SK-N-SH (cell line): ENCODE data around the gene SLC12A7. TPM values are rescaled to one million over a fixed set of nuclear protein-coding genes. Genes with fewer than 3 reads are reported as not detected.
"Not testable (repeated sequence)": the region's sequence is repeated elsewhere in the genome, so short reads cannot be mapped to it uniquely, and the experiment has no call there.

ENCODE experiments used
- CTCF ChIA-PET: fragments of 300-600, 350-600 bp; formaldehyde crosslinking; extraction: SDS; loops from one replicate; lab custom pipeline; 2021; lab: Yijun Ruan, JAX
- POLR2A ChIA-PET: fragments of 350-600 bp; sonication (Branson Sonifier 250); formaldehyde crosslinking; extraction: SDS; loops from one replicate; lab custom pipeline; 2020; ENCODE audit warnings: antibody characterized with exemption, inconsistent platforms; lab: Yijun Ruan, JAX
- DNase-seq: peaks from one replicate; pipeline ENCODE4 v3.0.0; 2012
- H2AFZ ChIP-seq: fragments of 200-600 bp; sonication (generic); 2 replicates; pipeline ENCODE4 v1.8.1; 2016; ENCODE audit warnings: antibody characterized with exemption, mild to moderate bottlenecking, low read depth
- H3F3A ChIP-seq: fragments of 200-600 bp; sonication (generic); replicated peaks from 2 replicates; pipeline ENCODE3; 2016; ENCODE audit warnings: antibody characterized with exemption, mild to moderate bottlenecking; ENCODE audit not compliant: insufficient read depth
- H3K27ac ChIP-seq, 2 experiments: fragments of 200-500 bp in 1 of 2; fragments of 200-600 bp in 1 of 2; sonication (Bioruptor generic) in 1 of 2; sonication (generic), shearing (Covaris generic) in 1 of 2; 2 replicates each; pipeline versions ENCODE4 v1.5.1 to v1.6.1; 2014 to 2016; ENCODE audit warnings: low read depth in 2 of 2, inconsistent platforms in 1 of 2, low read length in 1 of 2, mild to moderate bottlenecking in 1 of 2, mixed read lengths in 1 of 2
- H3K27me3 ChIP-seq: fragments of 200-600 bp; sonication (generic), shearing (Covaris generic); 2 replicates; pipeline ENCODE4 v1.6.1; 2016; ENCODE audit warnings: mixed run types; ENCODE audit not compliant: insufficient read depth
- H3K36me3 ChIP-seq, 2 experiments: fragments of 200-500 bp in 1 of 2; fragments of 200-600 bp in 1 of 2; sonication (Bioruptor generic) in 1 of 2; sonication (generic) in 1 of 2; replicated peaks in 1 of 2; 2 replicates each; pipeline versions ENCODE3 to v1.5.1; 2014 to 2016; ENCODE audit warnings: low read length in 1 of 2, mild to moderate bottlenecking in 1 of 2; ENCODE audit not compliant: insufficient read depth in 2 of 2, control insufficient read depth in 1 of 2
- H3K4me1 ChIP-seq, 2 experiments: fragments of 200-500 bp in 1 of 2; fragments of 200-600 bp in 1 of 2; sonication (Bioruptor generic) in 1 of 2; sonication (generic), shearing (Covaris generic) in 1 of 2; 2 replicates each; pipeline versions ENCODE4 v1.5.1 to v1.6.1; 2014 to 2016; ENCODE audit warnings: low read depth in 1 of 2, low read length in 1 of 2, mixed run types in 1 of 2; ENCODE audit not compliant: insufficient read depth in 2 of 2, control insufficient read depth in 1 of 2
- H3K4me2 ChIP-seq: fragments of 200-600 bp; sonication (generic), shearing (Covaris generic); 2 replicates; pipeline ENCODE4 v1.6.1; 2017; ENCODE audit warnings: mixed run types
- H3K4me3 ChIP-seq, 2 experiments: fragments of 200-500 bp in 1 of 2; fragments of 200-600 bp in 1 of 2; sonication (Bioruptor generic) in 1 of 2; sonication (generic), shearing (Covaris generic) in 1 of 2; 2 replicates each; pipeline versions ENCODE4 v1.5.1 to v1.8.1; 2014 to 2016; ENCODE audit warnings: low read depth in 2 of 2, inconsistent platforms in 1 of 2, low read length in 1 of 2, mild to moderate bottlenecking in 1 of 2, mixed read lengths in 1 of 2, moderate library complexity in 1 of 2
- H3K79me2 ChIP-seq: fragments of 200-600 bp; sonication (generic); 2 replicates; pipeline ENCODE4 v1.8.1; 2017; ENCODE audit warnings: mild to moderate bottlenecking; ENCODE audit not compliant: insufficient read depth
- H3K9ac ChIP-seq: fragments of 200-600 bp; sonication (generic); 2 replicates; pipeline ENCODE4 v1.6.1; 2017; ENCODE audit warnings: mixed run types
- H3K9me2 ChIP-seq: fragments of 200-600 bp; sonication (generic); 2 replicates; pipeline ENCODE4 v1.6.1; 2017; ENCODE audit warnings: mixed run types
- H3K9me3 ChIP-seq: fragments of 200-600 bp; sonication (generic); 2 replicates; pipeline ENCODE4 v1.6.1; 2017; ENCODE audit warnings: mixed run types, mild to moderate bottlenecking, moderate library complexity
- H4K20me1 ChIP-seq: fragments of 200-600 bp; sonication (generic); 2 replicates; pipeline ENCODE4 v1.6.1; 2017; ENCODE audit warnings: mild to moderate bottlenecking, mixed run types; ENCODE audit not compliant: insufficient read depth
- EP300 ChIP-seq, 2 experiments: IDR thresholded peaks; 2 replicates each; pipeline versions ENCODE4 v1.4.0 to v1.6.1; 2012; ENCODE audit warnings: borderline replicate concordance in 1 of 2, low read depth in 1 of 2, low read length in 1 of 2
- FOSL2 ChIP-seq: IDR thresholded peaks from 2 replicates; pipeline ENCODE4 v1.4.0; 2012; ENCODE audit warnings: low read depth, mild to moderate bottlenecking, moderate library complexity, borderline replicate concordance
- NRF1 ChIP-seq: IDR thresholded peaks from 2 replicates; pipeline ENCODE4 v1.6.1; 2012; ENCODE audit warnings: low read depth, mild to moderate bottlenecking, low read length
- POLR2AphosphoS5 ChIP-seq: IDR thresholded peaks from 2 replicates; pipeline ENCODE4 v1.6.1; 2012; ENCODE audit warnings: low read depth, low read length
- RFX5 ChIP-seq: IDR thresholded peaks from 2 replicates; pipeline ENCODE4 v1.6.1; 2012; ENCODE audit warnings: mild to moderate bottlenecking, improper control_type of control experiment, low read length
- WGBS: methylation state at CpG from one replicate; pipeline ENCODE4 v1.1.6; 2017; ENCODE audit warnings: low lambda C conversion rate; 5-methylcytosine and 5-hydroxymethylcytosine counted together
- polyA plus RNA-seq, 3 experiments: library from polyadenylated mRNA; depleted of rRNA; stranded (reverse); fragments of >200 nt; gene quantifications; 2 replicates each; pipeline ENCODE4 v1.2.3, GENCODE V29; 2012
- TF ChIP-seq, protein P1 (sequence below): IDR thresholded peaks from 2 replicates; pipeline ENCODE4 v1.4.0; 2012; ENCODE audit warnings: low read depth, borderline replicate concordance
- TF ChIP-seq, protein P2 (sequence below): fragments of 200-600 bp; sonication (generic); IDR thresholded peaks from 2 replicates; pipeline ENCODE4 v1.6.1; 2017; ENCODE audit warnings: antibody characterized with exemption, mild to moderate bottlenecking, moderate library complexity
- TF ChIP-seq, protein P3 (sequence below): fragments of 150-350 bp; IDR thresholded peaks from 2 replicates; pipeline ENCODE4 v1.6.1; 2017; ENCODE audit warnings: antibody characterized with exemption, low read length, low read depth, borderline replicate concordance
- TF ChIP-seq, protein P4 (sequence below): fragments of 150-350 bp; IDR thresholded peaks from 2 replicates; pipeline ENCODE4 v1.6.1; 2016; ENCODE audit warnings: mild to moderate bottlenecking, low read depth, low read length

SLC12A7 gene
- polyA plus RNA-seq, 1 of the 3 experiments (the other 2 are of a cell fraction): 2.6 TPM

GRCh38 chr5:1158647-1159340 lies 46.9 kb upstream of the SLC12A7 start (continued):
- TF ChIP-seq, protein P1, sequence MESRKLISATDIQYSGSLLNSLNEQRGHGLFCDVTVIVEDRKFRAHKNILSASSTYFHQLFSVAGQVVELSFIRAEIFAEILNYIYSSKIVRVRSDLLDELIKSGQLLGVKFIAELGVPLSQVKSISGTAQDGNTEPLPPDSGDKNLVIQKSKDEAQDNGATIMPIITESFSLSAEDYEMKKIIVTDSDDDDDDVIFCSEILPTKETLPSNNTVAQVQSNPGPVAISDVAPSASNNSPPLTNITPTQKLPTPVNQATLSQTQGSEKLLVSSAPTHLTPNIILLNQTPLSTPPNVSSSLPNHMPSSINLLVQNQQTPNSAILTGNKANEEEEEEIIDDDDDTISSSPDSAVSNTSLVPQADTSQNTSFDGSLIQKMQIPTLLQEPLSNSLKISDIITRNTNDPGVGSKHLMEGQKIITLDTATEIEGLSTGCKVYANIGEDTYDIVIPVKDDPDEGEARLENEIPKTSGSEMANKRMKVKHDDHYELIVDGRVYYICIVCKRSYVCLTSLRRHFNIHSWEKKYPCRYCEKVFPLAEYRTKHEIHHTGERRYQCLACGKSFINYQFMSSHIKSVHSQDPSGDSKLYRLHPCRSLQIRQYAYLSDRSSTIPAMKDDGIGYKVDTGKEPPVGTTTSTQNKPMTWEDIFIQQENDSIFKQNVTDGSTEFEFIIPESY: no peak
- TF ChIP-seq, protein P2, sequence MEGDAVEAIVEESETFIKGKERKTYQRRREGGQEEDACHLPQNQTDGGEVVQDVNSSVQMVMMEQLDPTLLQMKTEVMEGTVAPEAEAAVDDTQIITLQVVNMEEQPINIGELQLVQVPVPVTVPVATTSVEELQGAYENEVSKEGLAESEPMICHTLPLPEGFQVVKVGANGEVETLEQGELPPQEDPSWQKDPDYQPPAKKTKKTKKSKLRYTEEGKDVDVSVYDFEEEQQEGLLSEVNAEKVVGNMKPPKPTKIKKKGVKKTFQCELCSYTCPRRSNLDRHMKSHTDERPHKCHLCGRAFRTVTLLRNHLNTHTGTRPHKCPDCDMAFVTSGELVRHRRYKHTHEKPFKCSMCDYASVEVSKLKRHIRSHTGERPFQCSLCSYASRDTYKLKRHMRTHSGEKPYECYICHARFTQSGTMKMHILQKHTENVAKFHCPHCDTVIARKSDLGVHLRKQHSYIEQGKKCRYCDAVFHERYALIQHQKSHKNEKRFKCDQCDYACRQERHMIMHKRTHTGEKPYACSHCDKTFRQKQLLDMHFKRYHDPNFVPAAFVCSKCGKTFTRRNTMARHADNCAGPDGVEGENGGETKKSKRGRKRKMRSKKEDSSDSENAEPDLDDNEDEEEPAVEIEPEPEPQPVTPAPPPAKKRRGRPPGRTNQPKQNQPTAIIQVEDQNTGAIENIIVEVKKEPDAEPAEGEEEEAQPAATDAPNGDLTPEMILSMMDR: no peak
- no peak for TF ChIP-seq FOSL2
- TF ChIP-seq, all 33 proteins: peak for 0

GRCh38 chr5:1157461-1157986 lies 45.7 kb upstream of the SLC12A7 start:
- H3K4me3 ChIP-seq, H3K9me3 ChIP-seq, H3K4me2 ChIP-seq, H2AFZ ChIP-seq, H3F3A ChIP-seq, POLR2A ChIA-PET, H3K9me2 ChIP-seq, H3K27ac ChIP-seq, DNase-seq, H3K36me3 ChIP-seq, H3K9ac ChIP-seq, H3K79me2 ChIP-seq, H4K20me1 ChIP-seq: not testable (repeated sequence)
- CTCF ChIA-PET: interaction anchor here (0.9 to 1.5 kb wide), 3 partner anchors 10 to 17 kb away, joined by 3 to 9 read pairs (median 4); no protein-coding TSS in a partner anchor
- Histone ChIP-seq H3K4me1 (peaks cover 0 to 12% of the 10 kb centered on the region in 2 experiments; a peak in 1 of 4 replicates), H3K27me3 (peaks cover 12% of the 10 kb centered on the region)
- WGBS: 29% methylated on average over 2 of the region's 2 CpGs

- Histone ChIP-seq H2AFZ (no peak overlapping the region), H3K36me3 (no peaks in the 10 kb centered on the region), H3K79me2 (no peaks in the 10 kb centered on the region), H3F3A (no peaks in the 10 kb centered on the region), H3K9me3 (no peaks in the 10 kb centered on the region), H3K9ac (no peak overlapping the region), H3K27me3 (peaks cover 12% of the 10 kb centered on the region), H3K9me2 (no peaks in the 10 kb centered on the region), H3K4me2 (no peak overlapping the region), H3K4me3 (no peak overlapping the region), H4K20me1 (0 out of 2 replicates have a peak, but pooled peaks cover 5% of the 10 kb centered on the region), H3K4me1 (peaks cover 0 to 5% of the 10 kb centered on the region in 2 experiments; a peak in 1 of 4 replicates), H3K27ac (no peak overlapping the region)
- ChIA-PET POLR2A (no interaction called here), CTCF (interaction anchor here (0.5 to 0.9 kb wide), 3 partner anchors 11 to 95 kb away, joined by 3 to 4 read pairs (median 3); no protein-coding TSS in a partner anchor)
- no peak for DNase-seq
- 66% methylated on average over 10 of the region's 11 CpGs for WGBS
- TF ChIP-seq NRF1 (no peak), RFX5 (no peak), POLR2AphosphoS5 (no peak), EP300 (IDR thresholded peaks at IDR 0.05; ENCODE audit: borderline replicate concordance in 1 of 2, low read depth in 1 of 2, low read length in 1 of 2) (no peak)
- TF ChIP-seq, protein P2: no peak
- TF ChIP-seq, protein P3, sequence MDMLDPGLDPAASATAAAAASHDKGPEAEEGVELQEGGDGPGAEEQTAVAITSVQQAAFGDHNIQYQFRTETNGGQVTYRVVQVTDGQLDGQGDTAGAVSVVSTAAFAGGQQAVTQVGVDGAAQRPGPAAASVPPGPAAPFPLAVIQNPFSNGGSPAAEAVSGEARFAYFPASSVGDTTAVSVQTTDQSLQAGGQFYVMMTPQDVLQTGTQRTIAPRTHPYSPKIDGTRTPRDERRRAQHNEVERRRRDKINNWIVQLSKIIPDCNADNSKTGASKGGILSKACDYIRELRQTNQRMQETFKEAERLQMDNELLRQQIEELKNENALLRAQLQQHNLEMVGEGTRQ: no peak
- TF ChIP-seq, protein P4, sequence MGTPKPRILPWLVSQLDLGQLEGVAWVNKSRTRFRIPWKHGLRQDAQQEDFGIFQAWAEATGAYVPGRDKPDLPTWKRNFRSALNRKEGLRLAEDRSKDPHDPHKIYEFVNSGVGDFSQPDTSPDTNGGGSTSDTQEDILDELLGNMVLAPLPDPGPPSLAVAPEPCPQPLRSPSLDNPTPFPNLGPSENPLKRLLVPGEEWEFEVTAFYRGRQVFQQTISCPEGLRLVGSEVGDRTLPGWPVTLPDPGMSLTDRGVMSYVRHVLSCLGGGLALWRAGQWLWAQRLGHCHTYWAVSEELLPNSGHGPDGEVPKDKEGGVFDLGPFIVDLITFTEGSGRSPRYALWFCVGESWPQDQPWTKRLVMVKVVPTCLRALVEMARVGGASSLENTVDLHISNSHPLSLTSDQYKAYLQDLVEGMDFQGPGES: no peak
- TF ChIP-seq, protein P1: no peak
Observed at GRCh38 chr5:1156754-1157460, 45.0 kb upstream of the SLC12A7 start.
